NT2/D1 (cell line): ENCODE measurements around the gene OTOG.

Experiments used
- YY1 ChIP-seq: IDR thresholded peaks from 2 replicates; pipeline ENCODE4 v1.6.1; 2011; ENCODE audit not compliant: insufficient read length, insufficient read depth
- ZNF274 ChIP-seq: IDR thresholded peaks from 2 replicates; pipeline ENCODE4 v1.6.1; 2011; ENCODE audit warnings: mild to moderate bottlenecking, low read depth, low read length

DNA sequence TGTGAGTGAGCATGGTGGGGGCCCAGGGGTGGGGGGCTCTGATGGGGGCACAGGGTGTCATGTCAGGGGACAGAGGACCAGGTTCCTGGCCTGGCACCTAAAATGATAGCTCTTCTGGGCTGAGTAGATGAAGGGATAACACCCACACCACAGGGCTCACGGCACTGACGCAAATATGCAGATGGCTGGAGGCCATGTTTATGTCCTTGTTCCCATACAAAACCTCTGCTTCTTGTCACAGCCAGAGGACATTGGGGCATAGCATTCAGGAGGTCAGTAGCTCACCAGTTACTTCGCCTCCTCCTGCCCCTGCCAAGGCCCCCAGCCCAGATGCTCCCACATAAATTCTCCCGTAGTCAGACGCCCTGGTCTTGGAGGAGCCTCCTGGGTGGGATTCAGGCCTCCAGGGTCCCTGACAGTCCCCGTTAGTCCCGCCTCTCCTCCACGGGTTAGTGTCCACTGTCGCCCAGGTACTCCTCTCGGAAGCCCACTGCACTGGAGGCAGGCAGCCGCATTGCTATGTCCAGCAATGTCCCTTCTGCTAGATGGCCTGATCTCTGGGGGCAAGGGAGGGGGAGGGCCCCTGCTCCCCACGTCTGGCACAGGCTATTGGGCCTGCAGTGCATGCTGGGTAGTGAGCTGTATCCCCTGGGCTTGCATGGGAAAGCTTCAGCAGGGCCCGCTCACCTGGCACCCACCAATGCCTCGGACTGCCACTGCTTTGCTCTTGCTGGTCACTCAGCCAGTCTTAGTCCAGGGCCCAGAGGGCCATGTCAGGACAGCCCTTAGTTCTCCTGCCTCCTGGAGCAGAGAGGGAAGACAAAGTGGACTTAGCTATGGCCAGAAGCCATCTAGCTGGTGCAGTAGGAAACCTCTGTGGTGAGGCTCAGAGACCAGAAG, 96.7 kb downstream of the OTOG start:
- TF ChIP-seq ZNF274 (no peak), YY1 (no peak)
